ENCODE data around the gene PRIMPOL.

Gene PRIMPOL

GRCh38 chr4:184664445-184665210 lies 15.1 kb downstream of the PRIMPOL start:
- DNase-seq (ENCODE audit: extremely low read depth in 1 of 2, low read depth in 1 of 2), result no peak

- no peak for DNase-seq (ENCODE audit: extremely low read depth in 1 of 2, low read depth in 1 of 2)
Observed at GRCh38 chr4:184666670-184667069, 17.1 kb downstream of the PRIMPOL start.

- no peak for DNase-seq (ENCODE audit: extremely low read depth in 1 of 2, low read depth in 1 of 2)
Observed at GRCh38 chr4:184668096-184668495, 18.6 kb downstream of the PRIMPOL start.

GRCh38 chr4:184668511-184669114 lies 19.1 kb downstream of the PRIMPOL start:
- no peak for DNase-seq (ENCODE audit: extremely low read depth in 1 of 2, low read depth in 1 of 2)

GRCh38 chr4:184669251-184669650 lies 19.7 kb downstream of the PRIMPOL start:
- no peak for DNase-seq (ENCODE audit: extremely low read depth in 1 of 2, low read depth in 1 of 2)

- DNase-seq (ENCODE audit: extremely low read depth in 1 of 2, low read depth in 1 of 2), result no peak
Observed at GRCh38 chr4:184671101-184671500, 21.6 kb downstream of the PRIMPOL start.

GRCh38 chr4:184672741-184673140 lies 23.2 kb downstream of the PRIMPOL start:
- no peak for DNase-seq (ENCODE audit: extremely low read depth in 1 of 2, low read depth in 1 of 2)

GRCh38 chr4:184674011-184674410 lies 24.5 kb downstream of the PRIMPOL start:
- no peak for DNase-seq (ENCODE audit: extremely low read depth in 1 of 2, low read depth in 1 of 2)

GRCh38 chr4:184675018-184675417 lies 25.5 kb downstream of the PRIMPOL start:
- no peak for DNase-seq (ENCODE audit: extremely low read depth in 1 of 2, low read depth in 1 of 2)

GRCh38 chr4:184675821-184676492 lies 26.4 kb downstream of the PRIMPOL start:
- DNase-seq (ENCODE audit: extremely low read depth in 1 of 2, low read depth in 1 of 2), result no peak

- no peak for DNase-seq (ENCODE audit: extremely low read depth in 1 of 2, low read depth in 1 of 2)
Observed at GRCh38 chr4:184680698-184681097, 31.2 kb downstream of the PRIMPOL start.

- DNase-seq (ENCODE audit: extremely low read depth in 1 of 2, low read depth in 1 of 2), result no peak
Observed at GRCh38 chr4:184681916-184682315, 32.4 kb downstream of the PRIMPOL start.

GRCh38 chr4:184684491-184685189 lies 35.1 kb downstream of the PRIMPOL start:
- DNase-seq (ENCODE audit: extremely low read depth in 1 of 2, low read depth in 1 of 2), result no peak

GRCh38 chr4:184688005-184688404 lies 38.5 kb downstream of the PRIMPOL start:
- DNase-seq (ENCODE audit: extremely low read depth in 1 of 2, low read depth in 1 of 2), result no peak

- DNase-seq (ENCODE audit: extremely low read depth in 1 of 2, low read depth in 1 of 2), result peak in 1 of 2 donors; percentile 31
Observed at GRCh38 chr4:184688447-184688846, 38.9 kb downstream of the PRIMPOL start.

GRCh38 chr4:184689681-184690080 lies 40.1 kb downstream of the PRIMPOL start:
- DNase-seq (ENCODE audit: extremely low read depth in 1 of 2, low read depth in 1 of 2), result no peak

GRCh38 chr4:184693056-184693455 lies 43.5 kb downstream of the PRIMPOL start:
- DNase-seq (ENCODE audit: extremely low read depth in 1 of 2, low read depth in 1 of 2), result no peak

GRCh38 chr4:184694412-184694956 lies 44.9 kb downstream of the PRIMPOL start:
- DNase-seq (ENCODE audit: extremely low read depth in 1 of 2, low read depth in 1 of 2), result no peak

- no peak for DNase-seq (ENCODE audit: extremely low read depth in 1 of 2, low read depth in 1 of 2)
Observed at GRCh38 chr4:184695178-184695896, 45.8 kb downstream of the PRIMPOL start.

- no peak for DNase-seq (ENCODE audit: extremely low read depth in 1 of 2, low read depth in 1 of 2)
Observed at GRCh38 chr4:184697956-184698355, 48.4 kb downstream of the PRIMPOL start.

Measured in stimulated activated CD8-positive, alpha-beta memory T cell treated with anti-CD3 and anti-CD28 coated beads, Interleukin-7, amount 100 ng/mL, for 48 hours (primary cell).